HG03045 (cell line): Measurements from ENCODE around the gene FUBP3.

Source experiments
- ATAC-seq: cut with Tn5 transposase; IDR thresholded peaks from one replicate; pipeline ENCODE4 v1.9.1; 2021; ENCODE audit warnings: mild to moderate bottlenecking, moderate library complexity; ENCODE audit not compliant: unreplicated experiment

FUBP3 gene

GRCh38 chr9:130606887-130607600 is 27.7 kb downstream of the FUBP3 start:
- ATAC-seq, result no peak

GRCh38 chr9:130607640-130608420 is 28.5 kb downstream of the FUBP3 start:
- no peak for ATAC-seq

GRCh38 chr9:130608554-130609134 is 29.3 kb downstream of the FUBP3 start:
- no peak for ATAC-seq

GRCh38 chr9:130609163-130609562 is 29.8 kb downstream of the FUBP3 start:
- ATAC-seq, result no peak

GRCh38 chr9:130610862-130611707 is 31.7 kb downstream of the FUBP3 start:
- no peak for ATAC-seq

GRCh38 chr9:130616451-130616850 is 37.1 kb downstream of the FUBP3 start:
- no peak for ATAC-seq

GRCh38 chr9:130623466-130623865 is 44.1 kb downstream of the FUBP3 start:
- ATAC-seq, result no peak

GRCh38 chr9:130624154-130624553 is 44.8 kb downstream of the FUBP3 start:
- ATAC-seq, result no peak

GRCh38 chr9:130626249-130626996 is 47.0 kb downstream of the FUBP3 start:
- no peak for ATAC-seq

- no peak for ATAC-seq
Observed at GRCh38 chr9:130627051-130627450, 47.7 kb downstream of the FUBP3 start.

- no peak for ATAC-seq
Observed at GRCh38 chr9:130627896-130628792, 48.8 kb downstream of the FUBP3 start.

- ATAC-seq, result no peak
Observed at GRCh38 chr9:130629443-130630070, 50.2 kb downstream of the FUBP3 start.

GRCh38 chr9:130630071-130630450 is 50.7 kb downstream of the FUBP3 start:
- ATAC-seq, result no peak

- ATAC-seq, result no peak
Observed at GRCh38 chr9:130630506-130631330, 51.3 kb downstream of the FUBP3 start.

GRCh38 chr9:130631331-130632080 is 52.1 kb downstream of the FUBP3 start:
- ATAC-seq, result no peak

- no peak for ATAC-seq
Observed at GRCh38 chr9:130632081-130632710, 52.8 kb downstream of the FUBP3 start.

GRCh38 chr9:130632841-130633240 is 53.5 kb downstream of the FUBP3 start:
- ATAC-seq, result no peak
